HL-60/S4 treated with phorbol 12-myristate 13-acetate at 8.2 ng/mL for 4 days and 3 days (cell line): ENCODE measurements around the gene HBQ1.
"Not testable (repeated sequence)": the region's sequence is repeated elsewhere in the genome, so short reads cannot be mapped to it uniquely, and the experiment has no call there.

Experiments used
- in situ Hi-C: fragments of 300-500 bp; cut with MboI; formaldehyde crosslinking; loops from 2 replicates; pipeline ENCODE4 v1.15.0; 2022; ENCODE audit warnings: low sequenced_read_pairs

HBQ1 gene

GRCh38 chr16:160242-160641 is 20.0 kb upstream of the HBQ1 start:
- in situ Hi-C loops = not testable (repeated sequence)

DNA sequence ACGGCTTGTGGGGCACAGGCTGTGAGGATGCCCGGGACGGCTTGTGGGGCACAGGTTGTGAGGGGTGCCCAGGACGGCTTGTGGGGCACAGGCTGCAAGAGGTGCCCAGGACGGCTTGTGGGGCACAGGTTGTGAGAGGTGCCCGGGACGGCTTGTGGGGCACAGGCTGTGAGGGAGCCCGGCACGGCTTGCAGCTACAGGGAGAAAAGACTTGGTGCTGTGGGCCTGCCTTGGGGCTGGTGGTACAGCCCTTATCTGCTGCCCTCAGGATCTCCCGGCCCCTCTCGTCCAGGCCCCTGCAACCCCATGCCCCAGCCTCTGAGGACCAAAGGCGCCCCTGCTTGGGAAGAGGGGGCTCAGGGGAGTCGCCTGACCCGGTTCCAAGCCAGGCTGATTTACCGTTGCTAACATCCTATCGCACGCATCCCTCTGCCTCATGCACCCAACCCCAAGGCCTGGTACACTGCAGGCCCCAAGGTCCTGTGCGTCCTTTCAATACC is 19.5 kb upstream of the HBQ1 start:
- in situ Hi-C loops = no loop called here

DNA sequence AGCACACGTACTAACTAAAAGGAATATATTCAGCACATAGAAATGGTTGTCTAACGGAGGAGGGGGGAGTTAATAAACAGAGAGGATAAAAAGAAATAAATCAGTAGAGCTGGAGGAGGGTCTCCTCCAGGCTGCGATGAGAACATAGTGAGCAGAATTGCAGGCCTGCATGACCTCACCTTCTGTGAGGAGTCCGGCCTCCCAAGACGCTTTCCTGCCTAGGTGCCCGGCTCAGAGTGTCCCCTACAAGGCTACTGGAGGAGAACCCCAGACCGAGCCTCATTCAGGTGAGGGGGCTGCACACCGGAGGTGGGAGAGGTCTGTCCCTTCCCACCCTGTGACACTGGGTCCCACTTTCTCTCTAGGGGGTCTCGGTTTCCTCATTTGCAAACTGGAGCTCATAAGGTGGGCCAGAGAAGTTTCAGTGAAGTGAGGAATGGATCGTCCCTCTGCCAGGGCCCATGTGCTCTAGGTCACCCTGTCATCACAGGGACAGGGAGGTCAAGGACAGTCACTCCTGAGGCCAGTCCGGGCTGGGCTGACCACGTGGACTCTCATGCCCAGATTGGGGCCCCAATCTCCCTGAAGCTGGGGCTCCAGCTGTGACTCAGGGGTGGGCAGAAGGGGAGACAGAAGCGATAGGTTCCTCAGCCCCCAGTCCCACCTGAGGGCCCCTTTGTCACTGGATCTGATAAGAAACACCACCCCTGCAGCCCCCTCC is 17.8 kb upstream of the HBQ1 start:
- in situ Hi-C loops = no loop called here

GRCh38 chr16:163139-163538 is 17.1 kb upstream of the HBQ1 start:
- in situ Hi-C loops = not testable (repeated sequence)

- in situ Hi-C loops = not testable (repeated sequence)
Measured at GRCh38 chr16:163696-164095, 16.6 kb upstream of the HBQ1 start.

GRCh38 chr16:164134-164823 is 16.0 kb upstream of the HBQ1 start:
- in situ Hi-C loops = not testable (repeated sequence)

GRCh38 chr16:164827-165538 is 15.3 kb upstream of the HBQ1 start:
- in situ Hi-C loops = no loop called here

- in situ Hi-C loops = no loop called here
Measured at GRCh38 chr16:165539-166374, 14.5 kb upstream of the HBQ1 start, which contains the start of gene HBM. TSS of gene HBM (plus strand) at chr16:165978. CDS start at chr16:165998, 20 bp downstream.

DNA sequence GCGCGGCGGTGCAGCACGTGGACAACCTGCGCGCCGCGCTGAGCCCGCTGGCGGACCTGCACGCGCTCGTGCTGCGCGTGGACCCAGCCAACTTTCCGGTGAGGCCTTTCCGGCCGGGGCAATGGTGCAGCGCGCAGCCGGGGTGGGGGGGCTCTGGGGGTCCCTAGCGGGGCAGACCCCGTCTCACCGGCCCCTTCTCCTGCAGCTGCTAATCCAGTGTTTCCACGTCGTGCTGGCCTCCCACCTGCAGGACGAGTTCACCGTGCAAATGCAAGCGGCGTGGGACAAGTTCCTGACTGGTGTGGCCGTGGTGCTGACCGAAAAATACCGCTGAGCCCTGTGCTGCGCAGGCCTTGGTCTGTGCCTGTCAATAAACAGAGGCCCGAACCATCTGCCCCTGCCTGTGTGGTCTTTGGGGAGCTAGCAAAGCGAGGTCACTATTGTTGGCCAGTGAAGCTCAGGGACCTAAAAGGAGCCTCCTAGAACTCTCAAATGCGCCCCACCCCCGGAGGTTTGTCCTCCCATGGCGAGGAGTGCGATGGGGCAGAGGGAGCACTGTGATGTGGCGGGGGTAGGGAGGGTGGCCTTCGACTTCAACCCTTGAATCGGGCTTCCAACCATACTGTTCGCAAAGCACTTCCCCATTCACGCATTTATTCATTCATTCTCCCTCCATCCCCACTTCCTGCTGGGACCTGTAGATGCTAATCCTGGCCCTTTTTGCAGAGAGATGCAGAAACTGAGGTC is 13.7 kb upstream of the HBQ1 start:
- in situ Hi-C loops = no loop called here

- in situ Hi-C loops = no loop called here
Measured at GRCh38 chr16:167122-167690, 13.1 kb upstream of the HBQ1 start.

GRCh38 chr16:168424-168823 is 11.8 kb upstream of the HBQ1 start:
- in situ Hi-C loops = no loop called here

- in situ Hi-C loops = no loop called here
Measured at GRCh38 chr16:169014-169413, 11.2 kb upstream of the HBQ1 start.

- in situ Hi-C loops = not testable (repeated sequence)
Measured at GRCh38 chr16:170088-170507, 10.2 kb upstream of the HBQ1 start.

DNA sequence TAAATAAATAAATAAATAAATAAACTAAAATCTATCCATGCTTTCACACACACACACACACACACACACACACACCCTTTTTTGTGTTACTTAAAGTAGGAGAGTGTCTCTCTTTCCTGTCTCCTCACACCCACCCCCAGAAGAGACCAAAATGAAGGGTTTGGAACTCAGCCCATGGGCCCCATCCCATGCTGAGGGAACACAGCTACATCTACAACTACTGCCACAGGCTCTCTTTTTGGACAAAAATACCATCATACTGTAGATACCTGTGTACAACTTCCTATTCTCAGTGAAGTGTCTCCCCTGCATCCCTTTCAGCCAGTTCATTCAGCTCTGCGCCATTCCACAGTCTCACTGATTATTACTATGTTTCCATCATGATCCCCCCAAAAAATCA is 9.5 kb upstream of the HBQ1 start:
- in situ Hi-C loops = no loop called here

DNA sequence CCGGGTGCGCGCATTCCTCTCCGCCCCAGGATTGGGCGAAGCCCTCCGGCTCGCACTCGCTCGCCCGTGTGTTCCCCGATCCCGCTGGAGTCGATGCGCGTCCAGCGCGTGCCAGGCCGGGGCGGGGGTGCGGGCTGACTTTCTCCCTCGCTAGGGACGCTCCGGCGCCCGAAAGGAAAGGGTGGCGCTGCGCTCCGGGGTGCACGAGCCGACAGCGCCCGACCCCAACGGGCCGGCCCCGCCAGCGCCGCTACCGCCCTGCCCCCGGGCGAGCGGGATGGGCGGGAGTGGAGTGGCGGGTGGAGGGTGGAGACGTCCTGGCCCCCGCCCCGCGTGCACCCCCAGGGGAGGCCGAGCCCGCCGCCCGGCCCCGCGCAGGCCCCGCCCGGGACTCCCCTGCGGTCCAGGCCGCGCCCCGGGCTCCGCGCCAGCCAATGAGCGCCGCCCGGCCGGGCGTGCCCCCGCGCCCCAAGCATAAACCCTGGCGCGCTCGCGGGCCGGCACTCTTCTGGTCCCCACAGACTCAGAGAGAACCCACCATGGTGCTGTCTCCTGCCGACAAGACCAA is 7.8 kb upstream of the HBQ1 start, which contains the start of gene HBA2:
TSS of gene HBA2 (plus strand) at position 503 of the 568 bp plus-strand sequence. CDS start at position 540, 37 bp downstream.
- in situ Hi-C loops = not testable (repeated sequence)

DNA sequence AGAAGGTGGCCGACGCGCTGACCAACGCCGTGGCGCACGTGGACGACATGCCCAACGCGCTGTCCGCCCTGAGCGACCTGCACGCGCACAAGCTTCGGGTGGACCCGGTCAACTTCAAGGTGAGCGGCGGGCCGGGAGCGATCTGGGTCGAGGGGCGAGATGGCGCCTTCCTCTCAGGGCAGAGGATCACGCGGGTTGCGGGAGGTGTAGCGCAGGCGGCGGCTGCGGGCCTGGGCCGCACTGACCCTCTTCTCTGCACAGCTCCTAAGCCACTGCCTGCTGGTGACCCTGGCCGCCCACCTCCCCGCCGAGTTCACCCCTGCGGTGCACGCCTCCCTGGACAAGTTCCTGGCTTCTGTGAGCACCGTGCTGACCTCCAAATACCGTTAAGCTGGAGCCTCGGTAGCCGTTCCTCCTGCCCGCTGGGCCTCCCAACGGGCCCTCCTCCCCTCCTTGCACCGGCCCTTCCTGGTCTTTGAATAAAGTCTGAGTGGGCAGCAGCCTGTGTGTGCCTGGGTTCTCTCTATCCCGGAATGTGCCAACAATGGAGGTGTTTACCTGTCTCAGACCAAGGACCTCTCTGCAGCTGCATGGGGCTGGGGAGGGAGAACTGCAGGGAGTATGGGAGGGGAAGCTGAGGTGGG is 6.9 kb upstream of the HBQ1 start:
- in situ Hi-C loops = not testable (repeated sequence)

DNA sequence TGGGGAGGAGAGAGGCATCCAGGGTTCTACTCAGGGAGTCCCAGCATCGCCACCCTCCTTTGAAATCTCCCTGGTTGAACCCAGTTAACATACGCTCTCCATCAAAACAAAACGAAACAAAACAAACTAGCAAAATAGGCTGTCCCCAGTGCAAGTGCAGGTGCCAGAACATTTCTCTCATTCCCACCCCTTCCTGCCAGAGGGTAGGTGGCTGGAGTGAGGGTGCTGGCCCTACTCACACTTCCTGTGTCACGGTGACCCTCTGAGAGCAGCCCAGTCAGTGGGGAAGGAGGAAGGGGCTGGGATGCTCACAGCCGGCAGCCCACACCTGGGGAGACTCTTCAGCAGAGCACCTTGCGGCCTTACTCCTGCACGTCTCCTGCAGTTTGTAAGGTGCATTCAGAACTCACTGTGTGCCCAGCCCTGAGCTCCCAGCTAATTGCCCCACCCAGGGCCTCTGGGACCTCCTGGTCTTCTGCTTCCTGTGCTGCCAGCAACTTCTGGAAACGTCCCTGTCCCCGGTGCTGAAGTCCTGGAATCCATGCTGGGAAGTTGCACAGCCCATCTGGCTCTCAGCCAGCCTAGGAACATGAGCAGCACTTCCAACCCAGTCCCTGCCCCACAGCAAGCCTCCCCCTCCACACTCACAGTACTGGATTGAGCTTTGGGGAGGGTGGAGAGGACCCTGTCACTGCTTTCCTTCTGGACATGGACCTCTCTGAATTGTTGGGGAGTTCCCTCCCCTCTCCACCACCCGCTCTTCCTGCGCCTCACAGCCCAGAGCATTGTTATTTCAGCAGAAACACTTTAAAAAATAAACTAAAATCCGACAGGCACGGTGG is 6.1 kb upstream of the HBQ1 start:
- in situ Hi-C loops = not testable (repeated sequence)
